Suprapubic skin (tissue), 4 donors: ENCODE measurements around the gene ANKRD44. TPM values are rescaled to one million over a fixed set of nuclear protein-coding genes. Genes with fewer than 3 reads are reported as not detected.
A peak's percentile ranks its signal among the peaks of the same experiment; 100 is the strongest.

Experiments used
- DNase-seq, 2 donors: peaks; one replicate each; pipeline ENCODE4 v3.0.0-alpha.2; 2019; ENCODE audit warnings: low spot score in 2 of 2
- H3K27ac ChIP-seq: fragments of 200-600 bp; sonication (generic); one replicate; pipeline ENCODE4 v1.5.1; 2019
- H3K27me3 ChIP-seq: fragments of 200-600 bp; sonication (generic); one replicate; pipeline ENCODE4 v1.5.1; 2019
- H3K36me3 ChIP-seq: fragments of 200-600 bp; sonication (generic); one replicate; pipeline ENCODE4 v1.5.1; 2019
- H3K4me1 ChIP-seq: fragments of 200-600 bp; sonication (generic); one replicate; pipeline ENCODE4 v1.5.1; 2019
- H3K4me3 ChIP-seq: fragments of 200-600 bp; sonication (generic); one replicate; pipeline ENCODE4 v1.5.1; 2019; ENCODE audit warnings: mild to moderate bottlenecking
- H3K9me3 ChIP-seq: fragments of 200-600 bp; sonication (generic); one replicate; pipeline ENCODE4 v1.5.1; 2019
- EP300 ChIP-seq: sonication (generic); formaldehyde crosslinking; IDR thresholded peaks from one replicate; pipeline ENCODE4 v1.6.1; 2017; ENCODE audit warnings: antibody characterized with exemption
- POLR2A ChIP-seq, 2 donors: fragments of 450-650 bp; IDR thresholded peaks; one replicate each; pipeline ENCODE4 v1.6.1; 2017; ENCODE audit warnings: antibody characterized with exemption in 2 of 2, mild to moderate bottlenecking in 2 of 2, moderate library complexity in 2 of 2
- POLR2AphosphoS5 ChIP-seq, 3 donors: sonication (generic); formaldehyde crosslinking; IDR thresholded peaks; one replicate each; pipeline ENCODE4 v1.6.1; 2017; ENCODE audit warnings: antibody characterized with exemption in 3 of 3
- WGBS: methylation state at CpG from one replicate; pipeline ENCODE4 v1.1.5; 2018; 5-methylcytosine and 5-hydroxymethylcytosine counted together
- total RNA-seq, 4 donors: library from RNA; depleted of rRNA; stranded (reverse); fragments of >200 nt; gene quantifications; one replicate each; pipeline ENCODE4 v1.1.0, GENCODE V29; 2016
- TF ChIP-seq, protein P1 (sequence below), 2 donors: fragments of 200-600 bp in 1 of 2; fragments of 450-650 bp in 1 of 2; sonication (generic) in 1 of 2; IDR thresholded peaks; one replicate each; pipeline ENCODE4 v1.5.1; 2016 to 2019; ENCODE audit warnings: antibody characterized with exemption in 2 of 2, mild to moderate bottlenecking in 1 of 2, moderate library complexity in 1 of 2

Gene ANKRD44
- total RNA-seq, 4 donors from 2014 or later, result 6.3 to 34.4 (median 17.8) TPM

DNA sequence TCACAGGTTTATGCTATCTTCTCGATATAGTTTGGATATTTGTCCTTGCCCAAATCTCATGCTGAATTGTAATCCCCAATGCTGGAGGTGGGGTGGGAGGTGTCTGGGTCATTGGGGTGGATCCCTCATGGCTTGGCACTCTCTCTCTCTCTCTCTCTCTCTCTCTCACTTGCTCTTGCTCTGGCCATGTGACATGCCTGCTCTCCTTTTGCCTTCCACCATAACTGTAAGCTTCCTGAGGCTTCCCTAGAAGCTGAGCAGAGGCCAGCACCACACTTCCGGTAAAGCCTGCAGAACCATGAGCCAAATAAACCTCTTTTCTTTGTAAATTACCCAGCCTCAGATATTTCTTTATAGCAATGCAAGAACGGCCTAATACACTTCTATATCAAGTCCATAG, 342.8 kb downstream of the ANKRD44 start:
- no peak overlapping the region for H3K4me3 ChIP-seq
- TF ChIP-seq POLR2AphosphoS5 (IDR thresholded peaks at IDR 0.05) (no peak), EP300 (no peak), POLR2A (IDR thresholded peaks at IDR 0.05) (no peak)
- TF ChIP-seq, protein P1, sequence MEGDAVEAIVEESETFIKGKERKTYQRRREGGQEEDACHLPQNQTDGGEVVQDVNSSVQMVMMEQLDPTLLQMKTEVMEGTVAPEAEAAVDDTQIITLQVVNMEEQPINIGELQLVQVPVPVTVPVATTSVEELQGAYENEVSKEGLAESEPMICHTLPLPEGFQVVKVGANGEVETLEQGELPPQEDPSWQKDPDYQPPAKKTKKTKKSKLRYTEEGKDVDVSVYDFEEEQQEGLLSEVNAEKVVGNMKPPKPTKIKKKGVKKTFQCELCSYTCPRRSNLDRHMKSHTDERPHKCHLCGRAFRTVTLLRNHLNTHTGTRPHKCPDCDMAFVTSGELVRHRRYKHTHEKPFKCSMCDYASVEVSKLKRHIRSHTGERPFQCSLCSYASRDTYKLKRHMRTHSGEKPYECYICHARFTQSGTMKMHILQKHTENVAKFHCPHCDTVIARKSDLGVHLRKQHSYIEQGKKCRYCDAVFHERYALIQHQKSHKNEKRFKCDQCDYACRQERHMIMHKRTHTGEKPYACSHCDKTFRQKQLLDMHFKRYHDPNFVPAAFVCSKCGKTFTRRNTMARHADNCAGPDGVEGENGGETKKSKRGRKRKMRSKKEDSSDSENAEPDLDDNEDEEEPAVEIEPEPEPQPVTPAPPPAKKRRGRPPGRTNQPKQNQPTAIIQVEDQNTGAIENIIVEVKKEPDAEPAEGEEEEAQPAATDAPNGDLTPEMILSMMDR (IDR thresholded peaks at IDR 0.05), result no peak
- no peaks in the 10 kb centered on the region for H3K4me1 ChIP-seq
- no peaks in the 10 kb centered on the region for H3K9me3 ChIP-seq
- no peaks in the 10 kb centered on the region for H3K36me3 ChIP-seq
- no peaks in the 10 kb centered on the region for H3K27me3 ChIP-seq
- DNase-seq, result no peak
- no peak overlapping the region for H3K27ac ChIP-seq
- WGBS, result 83% methylated on average over 3 of the region's 3 CpGs

DNA sequence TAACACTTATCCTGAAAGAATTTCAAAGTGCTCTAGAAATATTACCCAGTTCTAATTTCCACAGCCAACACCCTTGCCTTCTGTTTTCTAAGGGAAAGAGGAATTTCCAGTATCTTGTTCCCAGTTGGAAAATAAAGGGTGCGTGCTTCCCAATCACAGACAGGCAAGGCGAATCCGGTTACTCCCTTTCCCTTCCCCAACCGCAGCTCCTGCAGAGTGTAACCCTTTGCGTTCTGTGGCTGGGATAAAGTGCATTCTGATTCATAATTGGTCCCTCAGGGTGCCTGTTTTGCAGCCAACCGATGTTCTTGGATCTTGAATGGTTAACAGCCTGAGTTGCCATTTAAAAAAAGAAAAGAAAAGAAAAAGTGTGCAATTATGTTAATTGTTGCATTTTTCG, 343.5 kb downstream of the ANKRD44 start:
- Histone ChIP-seq H3K4me1 (no peaks in the 10 kb centered on the region), H3K27ac (no peak overlapping the region), H3K9me3 (no peaks in the 10 kb centered on the region), H3K36me3 (no peaks in the 10 kb centered on the region), H3K4me3 (peak overlapping the region; percentile 34), H3K27me3 (no peaks in the 10 kb centered on the region)
- WGBS, result 13% methylated on average over 7 of the region's 7 CpGs
- TF ChIP-seq POLR2A (IDR thresholded peaks at IDR 0.05) (no peak), EP300 (no peak), POLR2AphosphoS5 (IDR thresholded peaks at IDR 0.05) (no peak)
- TF ChIP-seq, protein P1 (IDR thresholded peaks at IDR 0.05), result no peak
- DNase-seq, result no peak

DNA sequence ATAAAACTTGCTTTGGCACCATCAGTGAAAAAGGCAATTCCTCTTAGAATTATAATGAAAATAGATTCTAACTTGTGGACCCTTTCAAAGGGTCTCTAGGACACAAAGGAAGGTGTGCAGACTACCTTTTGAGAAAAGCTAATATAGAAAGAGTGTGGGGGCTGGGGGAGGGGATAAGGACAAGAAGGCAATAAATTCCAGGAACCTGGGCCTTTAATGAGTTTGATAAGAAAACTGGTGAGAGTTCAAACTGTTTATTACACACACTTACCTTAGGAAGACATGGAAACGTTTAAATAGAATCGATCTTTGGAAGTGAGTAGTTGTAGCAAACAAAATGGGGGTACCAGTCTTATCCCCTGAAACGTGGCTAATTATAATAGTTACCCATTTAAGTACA, 344.5 kb downstream of the ANKRD44 start:
- WGBS, result 69% methylated on average over 3 of the region's 3 CpGs
- H3K27me3 ChIP-seq, result no peaks in the 10 kb centered on the region
- no peaks in the 10 kb centered on the region for H3K9me3 ChIP-seq
- H3K4me1 ChIP-seq, result no peaks in the 10 kb centered on the region
- TF ChIP-seq, protein P1 (IDR thresholded peaks at IDR 0.05), result no peak
- no peak for TF ChIP-seq POLR2AphosphoS5 (IDR thresholded peaks at IDR 0.05)
- TF ChIP-seq EP300, result no peak
- no peak for TF ChIP-seq POLR2A (IDR thresholded peaks at IDR 0.05)
- no peaks in the 10 kb centered on the region for H3K36me3 ChIP-seq
- no peak overlapping the region for H3K27ac ChIP-seq
- no peak for DNase-seq
- H3K4me3 ChIP-seq, result no peak overlapping the region

DNA sequence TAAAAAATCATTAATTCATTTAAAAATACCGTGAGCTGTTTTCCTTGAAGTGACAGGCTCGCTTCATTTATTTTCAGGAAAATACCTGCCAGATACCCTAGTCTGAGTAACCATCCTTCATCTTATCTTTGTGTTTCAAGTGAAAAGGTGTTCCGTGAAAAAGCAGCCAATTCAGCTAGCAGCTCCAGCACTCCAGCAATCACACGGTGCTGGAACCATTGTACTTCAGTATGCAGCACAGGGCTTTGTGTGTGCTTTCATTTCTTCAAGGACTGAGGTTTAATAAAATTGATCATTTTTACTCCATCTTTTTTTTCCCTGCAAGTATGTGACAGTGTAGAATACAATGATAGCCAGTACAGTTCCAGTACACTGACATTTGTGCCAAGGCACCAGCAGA, 344.9 kb downstream of the ANKRD44 start:
- no peaks in the 10 kb centered on the region for H3K27me3 ChIP-seq
- H3K4me3 ChIP-seq, result no peak overlapping the region
- DNase-seq, result no peak
- H3K4me1 ChIP-seq, result no peaks in the 10 kb centered on the region
- TF ChIP-seq, protein P1 (IDR thresholded peaks at IDR 0.05), result no peak
- TF ChIP-seq EP300, result no peak
- no peak for TF ChIP-seq POLR2AphosphoS5 (IDR thresholded peaks at IDR 0.05)
- TF ChIP-seq POLR2A (IDR thresholded peaks at IDR 0.05), result no peak
- H3K36me3 ChIP-seq, result no peaks in the 10 kb centered on the region
- H3K9me3 ChIP-seq, result no peaks in the 10 kb centered on the region
- WGBS, result 89% methylated on average over 4 of the region's 4 CpGs
- H3K27ac ChIP-seq, result no peak overlapping the region

DNA sequence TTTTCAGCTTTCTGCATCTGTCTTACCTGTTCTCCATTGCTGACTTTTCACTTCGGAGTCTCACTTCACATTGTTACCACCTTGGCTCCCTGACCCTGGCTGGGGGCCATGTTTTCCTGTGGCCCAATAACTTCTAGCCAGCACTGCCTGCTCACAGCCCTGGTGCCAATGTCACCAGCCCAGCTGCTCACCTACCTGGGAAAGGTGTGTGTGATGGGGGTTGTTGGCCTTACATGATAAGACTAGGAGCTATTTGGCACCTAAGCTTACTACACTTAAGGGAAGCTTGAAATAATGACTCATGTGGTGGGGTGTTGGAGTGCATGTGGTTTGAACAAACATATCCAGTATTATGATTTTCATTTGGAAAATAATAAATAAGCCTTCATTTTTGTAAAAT, 346.6 kb downstream of the ANKRD44 start:
- WGBS, result 56% methylated on average over 1 of the region's 1 CpG
- no peaks in the 10 kb centered on the region for H3K4me1 ChIP-seq
- H3K27me3 ChIP-seq, result no peaks in the 10 kb centered on the region
- no peak for DNase-seq
- no peak overlapping the region for H3K4me3 ChIP-seq
- H3K36me3 ChIP-seq, result no peaks in the 10 kb centered on the region
- H3K27ac ChIP-seq, result no peak overlapping the region
- TF ChIP-seq POLR2AphosphoS5 (IDR thresholded peaks at IDR 0.05), result no peak
- TF ChIP-seq, protein P1 (IDR thresholded peaks at IDR 0.05), result no peak
- TF ChIP-seq EP300, result no peak
- no peak for TF ChIP-seq POLR2A (IDR thresholded peaks at IDR 0.05)
- H3K9me3 ChIP-seq, result no peaks in the 10 kb centered on the region
